Nephron progenitor cell (in vitro differentiated cells): ENCODE measurements around the gene PDLIM7.
A peak's percentile ranks its signal among the peaks of the same experiment; 100 is the strongest.

Experiments used
- DNase-seq: peaks from one replicate; pipeline ENCODE4 v3.0.0; 2021
- H3K27ac Mint-ChIP-seq: 2 replicates; pipeline ENCODE4 v1.8.0; 2021; ENCODE audit warnings: mild to moderate bottlenecking, moderate library complexity, mixed read lengths
- H3K27me3 Mint-ChIP-seq: 2 replicates; pipeline ENCODE4 v1.8.0; 2021; ENCODE audit warnings: mild to moderate bottlenecking, low read depth, mixed read lengths; ENCODE audit not compliant: poor library complexity
- H3K36me3 Mint-ChIP-seq: 2 replicates; pipeline ENCODE4 v1.8.0; 2021; ENCODE audit warnings: low read depth, mixed read lengths
- H3K4me1 Mint-ChIP-seq: 2 replicates; pipeline ENCODE4 v1.8.0; 2021; ENCODE audit warnings: mixed read lengths
- H3K4me3 Mint-ChIP-seq: 2 replicates; pipeline ENCODE4 v1.8.0; 2021; ENCODE audit warnings: mild to moderate bottlenecking, moderate library complexity, mixed read lengths
- H3K9me3 Mint-ChIP-seq: 2 replicates; pipeline ENCODE4 v1.8.0; 2021; ENCODE audit warnings: mild to moderate bottlenecking, moderate library complexity, mixed read lengths
- CTCF ChIP-seq: fragments of 200-600 bp; sonication (generic); IDR thresholded peaks from 2 replicates; pipeline ENCODE4 v1.5.0; 2021; ENCODE audit warnings: antibody characterized with exemption

PDLIM7 gene

GRCh38 chr5:177497292-177498012 is at the start of gene PDLIM7:
PDLIM7 (minus strand) TSS chr5:177497604; CDS start chr5:177496512, 1,092 bp downstream.
- H3K9me3 Mint-ChIP-seq, result no peaks in the 10 kb centered on the region
- TF ChIP-seq CTCF, result no peak
- H3K36me3 Mint-ChIP-seq, result peaks cover 8% of the 10 kb centered on the region
- peak within 1 kb of the TSS; percentile 93 for H3K27ac Mint-ChIP-seq
- peak within 1 kb of the TSS; percentile 89 for H3K4me3 Mint-ChIP-seq
- peaks cover 77% of the 10 kb centered on the region for H3K4me1 Mint-ChIP-seq
- peak; percentile 99 for DNase-seq
- H3K27me3 Mint-ChIP-seq, result peaks cover 16% of the 10 kb centered on the region

GRCh38 chr5:177546258-177546741 is 48.9 kb upstream of the PDLIM7 start:
- TF ChIP-seq CTCF, result no peak
- Mint-ChIP-seq H3K27ac (peak overlapping the region; percentile 1), H3K9me3 (no peaks in the 10 kb centered on the region), H3K27me3 (no peaks in the 10 kb centered on the region), H3K4me3 (no peak overlapping the region), H3K36me3 (peaks cover 38% of the 10 kb centered on the region), H3K4me1 (peaks cover 12% of the 10 kb centered on the region)
- no peak for DNase-seq

GRCh38 chr5:177545487-177546257 is 48.3 kb upstream of the PDLIM7 start:
- H3K4me1 Mint-ChIP-seq, result peaks cover 12% of the 10 kb centered on the region
- no peak for DNase-seq
- no peak overlapping the region for H3K4me3 Mint-ChIP-seq
- H3K9me3 Mint-ChIP-seq, result no peaks in the 10 kb centered on the region
- peak overlapping the region; percentile 1 for H3K27ac Mint-ChIP-seq
- no peaks in the 10 kb centered on the region for H3K27me3 Mint-ChIP-seq
- peaks cover 37% of the 10 kb centered on the region for H3K36me3 Mint-ChIP-seq
- TF ChIP-seq CTCF, result no peak

GRCh38 chr5:177542816-177543465 is 45.5 kb upstream of the PDLIM7 start:
- Mint-ChIP-seq H3K27me3 (peaks cover 2% of the 10 kb centered on the region), H3K4me3 (no peak overlapping the region), H3K4me1 (peaks cover 21% of the 10 kb centered on the region), H3K27ac (no peak overlapping the region), H3K9me3 (no peaks in the 10 kb centered on the region), H3K36me3 (peaks cover 36% of the 10 kb centered on the region)
- TF ChIP-seq CTCF, result no peak
- DNase-seq, result no peak

- Mint-ChIP-seq H3K4me3 (no peak overlapping the region), H3K27ac (no peak overlapping the region), H3K27me3 (peaks cover 2% of the 10 kb centered on the region), H3K36me3 (peaks cover 37% of the 10 kb centered on the region), H3K4me1 (peaks cover 14% of the 10 kb centered on the region), H3K9me3 (no peaks in the 10 kb centered on the region)
- DNase-seq, result no peak
- TF ChIP-seq CTCF, result no peak
Observed at GRCh38 chr5:177540438-177540837, 43.0 kb upstream of the PDLIM7 start.
